ENCODE measurements around the gene NUP62.
A peak's percentile ranks its signal among the peaks of the same experiment; 100 is the strongest.

Gene NUP62

DNA sequence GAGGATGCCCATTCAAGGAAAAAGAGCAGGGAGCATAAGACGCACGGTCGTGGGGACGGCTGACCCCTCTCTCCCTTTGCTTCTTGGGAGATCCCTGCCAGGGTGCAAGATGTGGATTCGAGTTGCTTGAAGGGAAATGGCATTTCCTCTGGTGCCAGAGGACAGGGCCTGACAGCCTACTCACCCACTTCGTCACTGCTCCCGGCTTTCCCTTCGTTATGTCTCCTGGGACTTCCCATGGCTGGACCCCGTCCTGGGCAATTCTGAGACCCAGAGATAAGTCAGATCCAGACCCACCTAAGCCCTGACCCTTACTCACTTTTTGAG, 50.6 kb downstream of the NUP62 start:
- no peak for DNase-seq

DNA sequence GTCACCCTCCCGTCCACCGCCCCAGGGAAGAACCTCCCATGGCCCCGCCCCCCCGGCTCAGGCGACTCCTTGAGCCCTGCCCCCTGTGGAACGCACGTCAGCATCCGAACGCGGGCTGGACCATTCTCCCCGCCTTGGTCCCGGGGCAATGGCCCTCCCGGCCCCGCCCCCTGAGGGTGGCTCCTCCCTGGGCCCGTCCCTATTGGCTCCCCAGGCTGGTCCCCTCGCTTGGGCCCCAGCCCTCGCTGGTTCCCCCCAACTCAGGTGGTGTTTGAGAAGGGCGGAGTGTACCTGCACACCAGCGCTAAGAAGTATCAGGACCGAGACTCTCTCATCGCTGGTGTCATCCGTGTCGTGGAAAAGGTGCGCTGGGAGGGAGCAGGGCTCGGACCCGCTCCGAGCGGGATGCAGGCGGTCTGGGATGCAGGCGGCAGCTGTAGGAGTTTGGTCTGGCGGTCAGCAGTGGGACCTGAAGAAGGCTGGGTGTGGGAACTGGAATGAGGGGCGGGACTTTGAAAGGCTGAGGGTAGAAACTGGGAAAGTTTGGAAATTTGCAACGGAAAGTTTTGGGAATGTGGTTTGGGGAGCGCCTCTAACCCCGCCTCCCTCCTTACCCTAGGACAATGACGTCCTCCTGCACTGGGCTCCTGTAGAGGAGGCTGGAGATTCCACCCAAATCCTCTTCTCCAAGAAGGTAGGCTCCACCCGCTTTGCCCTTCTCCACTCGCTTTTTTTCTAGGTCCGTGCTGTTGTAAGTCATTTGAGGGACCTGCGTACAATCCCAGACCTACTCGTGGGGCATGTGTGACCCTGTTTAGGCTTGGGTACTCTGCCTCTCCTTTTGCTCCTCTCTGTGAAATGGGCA, 51.2 kb downstream of the NUP62 start:
- DNase-seq, result peak; percentile 93

DNA sequence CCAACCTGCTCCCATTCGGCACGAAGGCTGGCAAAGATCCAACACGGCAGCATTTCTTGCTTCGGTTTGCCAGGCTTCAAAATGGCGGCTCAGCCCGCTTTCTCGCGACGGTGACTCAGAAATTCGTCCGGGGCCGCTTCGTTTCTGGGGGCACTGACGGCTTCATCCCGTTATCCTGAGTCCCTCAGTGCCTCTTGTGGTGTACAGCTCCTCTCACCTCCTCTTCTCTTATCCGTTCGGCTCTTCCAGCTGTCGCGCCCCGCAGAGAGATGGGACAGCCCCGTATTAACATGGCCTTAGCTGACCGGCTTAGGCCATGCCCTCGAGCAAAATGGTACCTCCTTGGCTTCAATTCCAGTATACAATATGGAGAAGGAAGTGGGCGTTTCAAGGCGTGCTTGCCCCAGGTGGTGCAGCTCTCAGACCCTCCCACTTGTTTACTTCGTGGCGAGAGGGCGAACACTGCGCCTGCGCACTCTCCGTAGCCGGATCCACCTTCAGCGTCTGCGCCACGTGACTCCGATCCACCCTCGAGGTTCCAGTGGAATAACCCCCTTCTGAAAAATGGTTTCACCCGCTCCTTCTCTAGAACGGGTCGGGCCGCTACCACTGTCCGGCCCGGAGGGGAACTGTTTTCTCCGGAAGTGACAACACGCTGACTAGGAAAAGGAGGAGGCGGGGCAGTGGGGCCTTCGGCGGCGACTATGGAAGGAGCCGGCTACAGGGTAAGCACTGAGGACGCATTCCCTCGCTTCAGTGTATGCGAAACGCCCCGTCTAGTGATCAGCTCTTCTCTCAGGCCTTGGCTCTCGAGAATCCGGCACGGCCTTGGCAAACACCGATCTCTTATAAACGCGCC, 52.1 kb downstream of the NUP62 start, which contains the start of the genes AKT1S1 and TBC1D17:
AKT1S1 (minus strand) TSS at position 336 of the 859 bp plus-strand sequence. CDS start 4,060 bp downstream, outside the sequence.
TBC1D17 (plus strand) TSS at position 683 of the 859 bp plus-strand sequence; CDS start at position 705, 22 bp downstream.
- peak; percentile 100 for DNase-seq

DNA sequence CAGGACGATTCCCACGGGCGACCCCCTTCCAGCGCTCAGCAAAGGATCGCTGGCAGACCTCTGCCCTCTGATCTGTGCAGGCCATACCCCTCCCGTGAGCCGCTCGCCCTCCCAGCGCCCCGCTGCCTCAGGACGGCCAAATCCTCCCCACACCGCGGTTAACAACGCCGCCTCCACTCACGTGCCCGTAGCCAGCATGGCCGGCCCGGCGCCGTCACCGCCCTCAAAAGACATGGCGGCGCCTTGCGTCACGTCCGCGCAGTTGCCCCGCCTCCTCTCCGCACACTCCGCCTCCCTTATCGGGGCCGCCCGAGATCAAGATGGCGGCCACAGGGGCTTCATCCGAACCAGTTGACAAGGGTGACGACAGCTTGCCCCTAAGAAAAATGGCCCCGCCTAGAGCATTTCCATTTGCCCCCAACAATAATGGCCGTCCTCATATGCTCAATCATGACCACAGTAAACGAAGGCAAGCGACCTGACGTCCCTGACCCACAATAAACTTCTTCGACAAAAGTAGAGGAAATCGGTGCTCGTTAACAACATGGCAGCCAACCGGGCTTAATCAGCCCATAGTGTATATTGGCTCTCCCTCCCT, 52.8 kb downstream of the NUP62 start:
- peak; percentile 98 for DNase-seq

DNA sequence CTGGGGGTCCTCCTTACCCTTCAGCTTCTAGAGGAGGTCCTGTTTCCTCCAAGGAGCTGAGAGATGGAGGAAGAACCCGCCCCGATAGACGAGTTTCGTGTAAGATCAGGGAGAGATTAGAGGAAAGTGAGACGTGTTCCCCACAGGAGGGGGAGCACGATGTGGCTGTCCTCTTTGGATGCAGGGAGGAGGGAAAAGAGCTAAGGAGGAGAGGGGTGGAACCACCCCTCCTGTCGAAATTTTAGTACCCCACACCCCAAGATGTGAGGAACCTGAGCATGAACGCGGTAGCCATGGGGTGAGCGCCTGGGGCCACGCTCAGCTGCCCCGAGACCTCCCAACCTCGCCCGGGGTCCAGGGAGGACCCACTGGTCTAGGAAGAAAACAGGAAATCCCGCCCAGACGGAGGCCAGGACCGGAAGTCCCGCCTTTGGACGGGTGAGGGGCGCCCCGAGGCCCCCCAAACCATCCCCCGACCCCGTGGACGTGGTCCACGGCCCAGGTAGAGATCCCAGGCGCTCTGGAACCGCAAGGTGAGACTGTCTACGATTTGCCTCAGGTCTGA, 53.4 kb downstream of the NUP62 start:
- DNase-seq, result peak; percentile 23

- no peak for DNase-seq
Observed at GRCh38 chr19:49875177-49875576, 54.1 kb downstream of the NUP62 start.

GRCh38 chr19:49874503-49875157, 54.7 kb downstream of the NUP62 start:
- DNase-seq, result no peak

GRCh38 chr19:49873834-49874233, 55.5 kb downstream of the NUP62 start:
- DNase-seq, result no peak

- DNase-seq, result no peak
Observed at GRCh38 chr19:49873129-49873521, 56.2 kb downstream of the NUP62 start.

DNA sequence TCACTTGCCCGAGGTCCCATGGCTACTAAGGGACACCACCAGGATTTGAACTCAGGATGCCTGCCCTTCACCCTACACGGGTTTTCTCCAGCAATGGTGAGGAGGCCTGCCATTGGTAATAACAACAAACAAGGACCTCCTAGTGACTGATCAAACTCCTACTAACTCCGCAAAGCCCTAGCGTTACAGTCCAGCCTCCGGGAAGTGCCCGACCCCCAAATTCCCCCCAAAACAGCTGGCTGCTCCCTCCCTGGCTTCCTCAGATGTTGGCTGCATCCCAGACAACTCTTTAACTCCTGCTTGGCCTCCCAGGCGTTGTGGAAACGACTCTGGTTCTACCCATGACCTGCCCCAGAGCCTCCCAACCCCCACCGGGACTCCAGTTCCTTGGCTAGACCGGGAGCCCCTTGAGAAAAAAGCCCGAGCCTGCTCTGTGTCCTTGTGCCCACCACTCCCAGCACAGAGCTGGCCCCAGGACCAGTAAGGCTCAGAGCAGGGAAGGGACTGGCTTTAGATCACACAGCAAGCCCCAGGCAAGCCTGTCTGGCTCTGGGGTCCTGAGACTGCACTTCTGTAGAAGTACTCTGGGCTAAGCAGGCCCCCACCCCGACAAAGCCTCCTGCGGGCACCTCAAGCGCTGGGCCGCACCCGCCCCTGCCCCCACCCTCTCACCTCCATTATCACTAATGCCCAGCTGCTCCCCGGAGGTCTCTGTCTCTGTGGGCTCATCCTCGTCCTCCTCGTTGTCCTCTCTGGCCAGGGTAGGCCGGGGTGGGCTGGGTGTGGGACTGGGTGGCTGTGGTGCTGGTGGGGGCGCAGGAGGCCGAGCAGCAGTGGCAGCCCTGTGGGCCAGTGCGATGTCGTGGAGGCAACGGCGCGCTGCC, 56.8 kb downstream of the NUP62 start:
- no peak for DNase-seq

DNA sequence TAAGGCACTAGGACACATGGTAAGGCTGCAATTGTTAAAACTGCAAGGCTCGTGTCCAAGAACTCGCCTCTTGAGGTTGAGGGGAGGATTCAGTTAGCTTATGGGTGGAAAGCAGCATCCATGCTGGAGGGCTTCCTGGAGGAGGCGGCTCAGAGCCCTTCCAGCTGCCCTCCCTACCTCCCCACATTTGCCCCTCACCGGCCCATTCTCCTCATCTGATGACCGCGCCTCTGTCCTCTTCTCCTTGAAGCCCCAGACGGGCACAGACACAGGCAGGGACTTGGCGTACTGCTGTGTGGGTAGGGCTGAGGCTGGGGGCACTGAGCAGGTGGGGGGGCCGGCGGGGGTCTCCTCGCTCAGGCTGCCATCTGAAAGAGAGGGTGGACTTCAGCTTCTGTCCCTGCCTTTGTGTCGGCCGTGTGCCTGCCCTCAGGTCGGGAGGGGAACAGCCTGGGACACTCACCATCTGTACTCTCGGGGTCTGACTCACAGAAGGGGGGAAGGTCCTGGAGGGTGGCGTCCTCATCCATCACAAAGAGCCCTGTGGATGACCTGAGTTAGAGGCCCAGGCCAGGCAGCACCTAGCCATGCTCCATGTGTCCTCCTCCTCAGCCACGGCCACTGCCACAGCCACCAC, 57.8 kb downstream of the NUP62 start:
- DNase-seq, result no peak

DNA sequence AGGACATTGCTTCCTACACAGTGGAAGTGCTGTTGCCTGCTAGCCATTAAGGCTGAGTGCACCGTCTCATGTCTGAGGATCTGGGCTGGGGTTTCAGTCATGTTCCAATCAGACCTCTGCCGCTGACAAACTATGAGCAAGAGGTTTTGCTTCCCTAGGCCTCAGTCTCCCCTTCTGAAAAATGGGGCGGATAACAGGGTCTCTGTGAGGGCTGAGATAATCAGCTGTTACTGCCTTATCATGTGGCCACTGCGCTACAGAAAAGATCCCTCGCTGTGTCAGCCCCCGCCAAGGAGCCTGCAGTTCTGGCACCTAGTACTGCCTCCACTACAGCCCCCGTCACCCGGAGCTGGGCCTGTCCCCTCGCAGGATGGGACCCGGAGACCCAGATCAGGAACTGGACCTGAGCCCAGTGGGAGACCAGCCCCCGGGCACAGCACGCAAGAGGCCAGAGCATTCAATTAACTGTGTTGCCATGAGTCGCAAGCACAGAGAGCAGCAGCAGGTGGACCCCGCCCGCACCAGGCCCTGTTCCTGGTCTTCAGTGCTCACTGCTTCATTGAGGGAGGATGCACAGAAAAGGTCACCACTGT, 58.9 kb downstream of the NUP62 start:
- no peak for DNase-seq

DNA sequence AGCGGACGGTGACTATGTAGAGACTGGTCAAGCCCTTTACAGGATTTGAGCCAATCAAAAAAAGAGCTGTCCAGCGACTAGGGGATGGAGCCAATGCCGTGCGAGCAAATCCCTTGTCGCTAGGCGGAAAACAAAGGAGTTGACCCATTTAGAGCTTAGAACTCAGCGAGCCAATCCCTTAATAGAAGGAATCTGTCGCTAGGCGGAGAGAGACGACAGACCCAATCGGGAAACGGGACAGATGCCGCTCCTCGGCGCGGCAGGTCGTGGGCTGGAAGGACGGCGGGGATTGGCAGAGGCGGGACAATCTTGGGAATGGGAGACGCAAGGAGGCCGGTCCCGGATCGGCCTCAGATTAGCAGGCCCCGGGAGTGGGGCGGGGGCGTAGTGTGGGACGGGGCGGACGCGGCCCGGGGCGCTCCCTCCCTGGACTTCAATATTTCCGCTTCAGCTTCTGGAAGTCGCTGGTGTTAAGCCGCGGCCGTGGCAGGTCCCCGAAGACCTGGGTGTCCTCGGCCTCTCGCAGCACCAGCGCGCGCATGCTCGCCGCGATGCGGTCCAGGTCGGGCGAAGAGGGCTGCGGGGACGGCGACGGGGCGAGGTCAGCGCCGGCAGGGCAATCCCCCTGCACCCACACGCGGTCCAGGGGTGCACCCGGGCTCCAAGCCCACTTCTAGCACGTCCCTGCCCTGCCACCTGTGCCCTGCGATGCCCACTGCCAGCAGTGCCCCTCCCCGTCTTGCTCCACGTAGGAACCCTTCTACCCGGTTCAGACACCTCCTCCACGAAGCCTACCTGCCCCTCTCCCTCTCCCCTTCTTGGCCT, 59.6 kb downstream of the NUP62 start:
- peak; percentile 100 for DNase-seq

GRCh38 chr19:49869009-49869483, 60.3 kb downstream of the NUP62 start:
- DNase-seq, result peak; percentile 78

DNA sequence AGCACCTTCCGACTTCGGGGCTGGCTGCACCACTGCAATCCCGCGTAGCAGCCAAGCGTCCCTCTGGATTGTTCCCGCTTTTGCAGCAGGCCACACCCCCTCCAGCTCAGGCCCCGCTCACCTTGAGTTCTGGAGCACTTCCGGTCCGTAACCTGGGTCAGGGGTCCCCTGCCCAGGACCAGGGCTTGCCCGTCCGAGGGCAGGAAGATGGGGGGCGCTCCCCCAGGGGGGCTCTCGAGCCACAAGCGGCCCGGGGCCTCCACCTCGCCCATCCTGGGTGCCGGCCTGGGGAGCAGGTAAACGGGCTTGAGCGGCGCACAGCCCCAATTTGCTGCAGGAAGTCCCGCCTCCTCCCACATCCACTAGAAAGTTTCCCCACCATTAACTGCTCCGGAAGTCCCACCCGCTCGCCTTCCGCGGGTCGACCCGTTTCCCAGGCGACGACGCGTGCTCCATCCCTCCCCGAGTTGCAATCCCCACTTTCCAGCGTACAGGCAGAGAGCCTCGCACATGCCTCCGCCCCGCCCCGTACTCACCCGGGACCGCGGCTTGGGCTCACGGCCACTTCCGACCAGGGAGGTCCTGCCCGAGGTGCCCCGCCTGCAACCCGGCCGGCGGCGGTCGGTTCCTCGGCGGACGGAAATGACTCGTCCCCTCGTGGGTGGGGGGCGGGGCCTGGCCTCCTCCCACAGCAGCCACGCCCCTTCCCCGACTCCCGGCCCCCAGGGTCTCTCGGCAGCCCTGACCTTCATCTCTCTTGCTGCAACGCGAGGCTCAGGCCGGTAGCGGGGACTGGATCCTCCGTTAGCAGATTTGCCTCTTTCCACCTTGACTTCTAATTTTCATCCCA, 62.1 kb downstream of the NUP62 start, which contains the start of gene PNKP:
PNKP (minus strand) TSS at position 644 of the 850 bp plus-strand sequence; CDS start at position 272, 372 bp downstream.
- peak; percentile 85 for DNase-seq

DNA sequence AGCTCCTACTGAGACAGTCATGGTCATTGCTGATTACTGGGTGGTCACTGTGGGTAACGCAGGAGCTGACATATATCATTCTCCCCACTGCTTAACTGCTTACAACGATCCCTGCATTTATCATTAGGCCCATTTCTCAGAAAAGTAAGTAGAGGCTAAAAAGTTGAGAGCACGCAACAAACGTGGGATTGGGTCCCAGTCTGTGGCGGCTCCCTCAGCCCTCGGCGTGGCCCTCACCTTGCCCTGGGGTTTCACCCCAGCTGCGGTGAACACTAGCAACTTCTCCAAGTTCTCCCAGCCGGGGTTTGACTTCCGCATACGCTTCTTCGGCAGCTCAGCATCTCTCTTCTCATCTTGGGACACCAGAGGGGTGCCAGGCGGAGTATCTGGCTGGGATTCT, 64.4 kb downstream of the NUP62 start:
- DNase-seq, result no peak

GRCh38 chr19:49863935-49864320, 65.4 kb downstream of the NUP62 start:
- no peak for DNase-seq

GRCh38 chr19:49863254-49863934, 65.9 kb downstream of the NUP62 start:
- DNase-seq, result no peak
